IMR-90 (cell line): ENCODE measurements around the gene DNAH8. TPM values are rescaled to one million over a fixed set of nuclear protein-coding genes. Genes with fewer than 3 reads are reported as not detected.

Experiments used
- ATAC-seq: fragments of 200-7000 bp; cut with Tn5 transposase; 2 replicates; pipeline ENCODE4 v1.9.1; 2020; ENCODE audit warnings: low read depth, mild to moderate bottlenecking, moderate library complexity
- BruUV-seq: library from RNA; stranded (reverse); fragments of 400-500 nt; replicated peaks from 2 replicates; lab custom pipeline; 2021; lab: Mats Ljungman, UMichigan
- CTCF ChIA-PET: fragments of 300-600 bp; formaldehyde crosslinking; extraction: SDS; loops from one replicate; lab custom pipeline; 2021; ENCODE audit warnings: antibody characterized with exemption; lab: Yijun Ruan, JAX
- POLR2A ChIA-PET: fragments of 300-600 bp; sonication (Branson Sonifier 250); formaldehyde crosslinking; loops from one replicate; lab custom pipeline; 2022; ENCODE audit warnings: antibody characterized with exemption; ENCODE audit not compliant: unreplicated experiment; lab: Charles Lee
- DNase-seq: peaks from one replicate; pipeline ENCODE4 v3.0.0; 2013
- H2AFZ ChIP-seq: replicated peaks from 2 replicates; pipeline ENCODE3; 2013; ENCODE audit warnings: low read length, mild to moderate bottlenecking; ENCODE audit not compliant: poor library complexity
- H2AK5ac ChIP-seq: 2 replicates; pipeline ENCODE4 v1.6.1; 2013; ENCODE audit warnings: low read depth, low read length, inconsistent platforms
- H2AK9ac ChIP-seq: replicated peaks from 2 replicates; pipeline ENCODE3; 2013; ENCODE audit warnings: mild to moderate bottlenecking, low read depth, low read length, moderate library complexity; ENCODE audit not compliant: poor library complexity
- H2BK120ac ChIP-seq: 2 replicates; pipeline ENCODE4 v1.6.1; 2013; ENCODE audit warnings: low read depth, low read length, inconsistent platforms
- H2BK15ac ChIP-seq: 3 replicates; pipeline ENCODE4 v1.6.1; 2013; ENCODE audit warnings: low read depth, low read length, inconsistent platforms
- H2BK20ac ChIP-seq: 2 replicates; pipeline ENCODE4 v1.6.1; 2013; ENCODE audit warnings: low read depth, mild to moderate bottlenecking, inconsistent platforms, low read length, moderate library complexity
- H2BK5ac ChIP-seq: 2 replicates; pipeline ENCODE4 v1.6.1; 2013; ENCODE audit warnings: mild to moderate bottlenecking, low read depth, low read length, inconsistent platforms; ENCODE audit not compliant: poor library complexity, severe bottlenecking
- H3K14ac ChIP-seq: replicated peaks from 2 replicates; pipeline ENCODE4 v1.6.1; 2013; ENCODE audit warnings: low read depth, low read length, inconsistent platforms
- H3K18ac ChIP-seq: 2 replicates; pipeline ENCODE4 v1.6.1; 2013; ENCODE audit warnings: low read depth, low read length, control low read depth
- H3K23ac ChIP-seq: 2 replicates; pipeline ENCODE4 v1.6.1; 2013; ENCODE audit warnings: low read depth, low read length, inconsistent platforms
- H3K27ac ChIP-seq: 2 replicates; pipeline ENCODE4 v1.5.1; 2013; ENCODE audit warnings: mild to moderate bottlenecking, control low read depth, low read length; ENCODE audit not compliant: insufficient read depth
- H3K27me3 ChIP-seq: 2 replicates; pipeline ENCODE4 v1.6.1; 2013; ENCODE audit warnings: low read length; ENCODE audit not compliant: control insufficient read depth, insufficient read depth
- H3K36me3 ChIP-seq: 2 replicates; pipeline ENCODE4 v1.6.1; 2013; ENCODE audit warnings: low read length, mixed read lengths; ENCODE audit not compliant: control insufficient read depth, insufficient read depth
- H3K4ac ChIP-seq: 2 replicates; pipeline ENCODE4 v1.6.1; 2013; ENCODE audit warnings: low read depth, low read length, inconsistent platforms
- H3K4me1 ChIP-seq: 2 replicates; pipeline ENCODE4 v1.6.1; 2013; ENCODE audit warnings: low read length, mixed read lengths; ENCODE audit not compliant: control insufficient read depth, insufficient read depth
- H3K4me2 ChIP-seq: 2 replicates; pipeline ENCODE4 v1.6.1; 2013; ENCODE audit warnings: low read depth, mild to moderate bottlenecking, control low read depth, low read length, moderate library complexity
- H3K4me3 ChIP-seq: 2 replicates; pipeline ENCODE4 v1.5.1; 2013; ENCODE audit warnings: low read depth, mild to moderate bottlenecking, control low read depth, low read length, moderate library complexity; ENCODE audit not compliant: insufficient read depth
- H3K56ac ChIP-seq: 2 replicates; pipeline ENCODE4 v1.6.1; 2013; ENCODE audit warnings: low read length, inconsistent platforms; ENCODE audit not compliant: insufficient read depth; ENCODE audit errors: extremely low read depth
- H3K79me1 ChIP-seq, 2 experiments: 2 replicates each; pipeline ENCODE4 v1.6.1; 2013; ENCODE audit warnings: low read length in 2 of 2, inconsistent platforms in 1 of 2, low read depth in 1 of 2
- H3K9ac ChIP-seq: 2 replicates; pipeline ENCODE4 v1.6.1; 2013; ENCODE audit warnings: low read depth, low read length, control low read depth
- H3K9me1 ChIP-seq: 2 replicates; pipeline ENCODE4 v1.6.1; 2013; ENCODE audit warnings: low read length, inconsistent platforms; ENCODE audit not compliant: insufficient read depth
- H3K9me3 ChIP-seq: 2 replicates; pipeline ENCODE4 v1.6.1; 2013; ENCODE audit warnings: low read length; ENCODE audit not compliant: control insufficient read depth, insufficient read depth
- H4K20me1 ChIP-seq: 2 replicates; pipeline ENCODE4 v1.6.1; 2013; ENCODE audit warnings: low read length, inconsistent platforms; ENCODE audit not compliant: insufficient read depth
- H4K5ac ChIP-seq: 2 replicates; pipeline ENCODE4 v1.6.1; 2013; ENCODE audit warnings: mild to moderate bottlenecking, low read depth, low read length, control low read depth
- H4K8ac ChIP-seq, 2 experiments: 2 replicates each; pipeline ENCODE4 v1.6.1; 2013; ENCODE audit warnings: low read depth in 2 of 2, low read length in 2 of 2, control low read depth in 1 of 2, inconsistent platforms in 1 of 2
- H4K91ac ChIP-seq: 2 replicates; pipeline ENCODE4 v1.6.1; 2013; ENCODE audit warnings: low read depth, low read length, inconsistent platforms; ENCODE audit not compliant: insufficient read depth
- BHLHE40 ChIP-seq: fragments of 150-350 bp; IDR thresholded peaks from 2 replicates; pipeline ENCODE4 v1.6.1; 2016; ENCODE audit warnings: mild to moderate bottlenecking, low read depth, low read length
- CEBPB ChIP-seq: IDR thresholded peaks from 2 replicates; pipeline ENCODE4 v1.6.1; 2012; ENCODE audit warnings: low read depth, low read length, improper control_type of control experiment
- CHD1 ChIP-seq: IDR thresholded peaks from 2 replicates; pipeline ENCODE4 v1.6.1; 2012; ENCODE audit warnings: low read depth, low read length, improper control_type of control experiment
- FOS ChIP-seq: fragments of 150-350 bp; IDR thresholded peaks from 2 replicates; pipeline ENCODE4 v1.6.1; 2016; ENCODE audit warnings: low read depth, low read length
- MAFK ChIP-seq: IDR thresholded peaks from 2 replicates; pipeline ENCODE4 v1.6.1; 2012; ENCODE audit warnings: low read depth, low read length, improper control_type of control experiment
- MAZ ChIP-seq: IDR thresholded peaks from 2 replicates; pipeline ENCODE4 v1.6.1; 2012; ENCODE audit warnings: low read depth, mild to moderate bottlenecking, low read length, improper control_type of control experiment, moderate library complexity, borderline replicate concordance
- MXI1 ChIP-seq: IDR thresholded peaks from 2 replicates; pipeline ENCODE4 v1.6.1; 2012; ENCODE audit warnings: low read depth, mild to moderate bottlenecking, low read length, moderate library complexity, borderline replicate concordance
- NFE2L2 ChIP-seq: fragments of 150-350 bp; IDR thresholded peaks from 2 replicates; pipeline ENCODE4 v1.6.1; 2016; ENCODE audit warnings: low read depth, mild to moderate bottlenecking, low read length
- POLR2A ChIP-seq: IDR thresholded peaks from 2 replicates; pipeline ENCODE4 v1.6.1; 2012; ENCODE audit warnings: mild to moderate bottlenecking, low read depth, low read length
- RAD21 ChIP-seq: IDR thresholded peaks from 2 replicates; pipeline ENCODE4 v1.6.1; 2012; ENCODE audit warnings: low read length, improper control_type of control experiment
- RCOR1 ChIP-seq: IDR thresholded peaks from 2 replicates; pipeline ENCODE4 v1.6.1; 2012; ENCODE audit warnings: mild to moderate bottlenecking, low read length, improper control_type of control experiment; ENCODE audit not compliant: insufficient replicate concordance
- RFX5 ChIP-seq: IDR thresholded peaks from 2 replicates; pipeline ENCODE4 v1.8.0; 2012; ENCODE audit warnings: low read depth, mild to moderate bottlenecking, low read length, moderate library complexity
- SMC3 ChIP-seq: fragments of 150-350 bp; IDR thresholded peaks from 2 replicates; pipeline ENCODE4 v1.6.1; 2016; ENCODE audit warnings: low read depth, mild to moderate bottlenecking, antibody characterized with exemption, low read length, moderate library complexity
- USF2 ChIP-seq: fragments of 150-350 bp; IDR thresholded peaks from 2 replicates; pipeline ENCODE4 v1.6.1; 2017; ENCODE audit warnings: mild to moderate bottlenecking, antibody characterized with exemption, low read length, low read depth
- WGBS, 2 experiments: methylation state at CpG; one replicate each; pipeline versions ENCODE4 v1.1.5 to v1.1.7; 2013; ENCODE audit warnings: missing lambda C conversion rate in 2 of 2; ENCODE audit not compliant: insufficient read length in 1 of 2; ENCODE audit errors: extremely low coverage in 2 of 2; 5-methylcytosine and 5-hydroxymethylcytosine counted together
- dilution Hi-C: fragments of 300-500 bp; cut with HindIII; formaldehyde crosslinking; loops from one replicate; pipeline ENCODE4 v1.14.3; 2018; ENCODE audit warnings: low sequenced_read_pairs; ENCODE audit not compliant: unreplicated experiment
- in situ Hi-C: fragments of 300-500 bp; cut with MboI; formaldehyde crosslinking; loops from 3 replicates; pipeline ENCODE4 v1.14.3; 2019; ENCODE audit warnings: low sequenced_read_pairs, inconsistent platforms, mixed read lengths
- intact Hi-C: fragments of 100-400 bp; cut with micrococcal nuclease; formaldehyde crosslinking; loops from 2 replicates; pipeline ENCODE4 v1.10.0; 2022
- polyA plus RNA-seq, 3 experiments: library from polyadenylated mRNA; depleted of rRNA; stranded (reverse); fragments of >200 nt; gene quantifications; 2 replicates each; pipeline ENCODE4 v1.2.3, GENCODE V29; 2012; ENCODE audit warnings: low replicate concordance in 1 of 3
- total RNA-seq: library from RNA; depleted of rRNA; stranded (reverse); fragments of >200 nt; gene quantifications from 2 replicates; pipeline ENCODE4 v1.2.3, GENCODE V29; 2012
- TF ChIP-seq, protein P1 (sequence below): conservative IDR thresholded peaks from 2 replicates; pipeline ENCODE4 v1.5.1; 2012; ENCODE audit warnings: mild to moderate bottlenecking, low read depth, low read length, improper control_type of control experiment
- TF ChIP-seq, protein P2 (sequence below): fragments of 150-350 bp; IDR thresholded peaks from 2 replicates; pipeline ENCODE4 v1.6.1; 2016; ENCODE audit warnings: low read depth, mild to moderate bottlenecking, low read length, moderate library complexity, borderline replicate concordance

The DNAH8 gene
- total and polyA plus RNA-seq, 2 of the 4 experiments (the other 2 are of a cell fraction): not detected

- H3K27me3 ChIP-seq: peaks cover 1% of the 10 kb centered on the region
- BruUV-seq: no TSS peak
- H3K56ac ChIP-seq: no peak overlapping the region
- no peak overlapping the region for H2BK5ac ChIP-seq
- H2AK5ac ChIP-seq: no peak overlapping the region
- no peak overlapping the region for H2AFZ ChIP-seq
- in situ Hi-C loops (no loop called here), intact Hi-C loops (no loop called here), dilution Hi-C loops (no loop called here)
- no peak overlapping the region for H3K23ac ChIP-seq
- no peak overlapping the region for H3K27ac ChIP-seq
- H2BK20ac ChIP-seq: no peak overlapping the region
- H4K91ac ChIP-seq: no peak overlapping the region
- ATAC-seq (no peak), DNase-seq (no peak)
- no peak overlapping the region for H3K18ac ChIP-seq
- H3K9me1 ChIP-seq: no peaks in the 10 kb centered on the region
- TF ChIP-seq FOS: no peak
- TF ChIP-seq, protein P1, sequence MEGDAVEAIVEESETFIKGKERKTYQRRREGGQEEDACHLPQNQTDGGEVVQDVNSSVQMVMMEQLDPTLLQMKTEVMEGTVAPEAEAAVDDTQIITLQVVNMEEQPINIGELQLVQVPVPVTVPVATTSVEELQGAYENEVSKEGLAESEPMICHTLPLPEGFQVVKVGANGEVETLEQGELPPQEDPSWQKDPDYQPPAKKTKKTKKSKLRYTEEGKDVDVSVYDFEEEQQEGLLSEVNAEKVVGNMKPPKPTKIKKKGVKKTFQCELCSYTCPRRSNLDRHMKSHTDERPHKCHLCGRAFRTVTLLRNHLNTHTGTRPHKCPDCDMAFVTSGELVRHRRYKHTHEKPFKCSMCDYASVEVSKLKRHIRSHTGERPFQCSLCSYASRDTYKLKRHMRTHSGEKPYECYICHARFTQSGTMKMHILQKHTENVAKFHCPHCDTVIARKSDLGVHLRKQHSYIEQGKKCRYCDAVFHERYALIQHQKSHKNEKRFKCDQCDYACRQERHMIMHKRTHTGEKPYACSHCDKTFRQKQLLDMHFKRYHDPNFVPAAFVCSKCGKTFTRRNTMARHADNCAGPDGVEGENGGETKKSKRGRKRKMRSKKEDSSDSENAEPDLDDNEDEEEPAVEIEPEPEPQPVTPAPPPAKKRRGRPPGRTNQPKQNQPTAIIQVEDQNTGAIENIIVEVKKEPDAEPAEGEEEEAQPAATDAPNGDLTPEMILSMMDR: no peak
- TF ChIP-seq MAZ: no peak
- no peak for TF ChIP-seq NFE2L2
- TF ChIP-seq BHLHE40: no peak
- TF ChIP-seq CHD1: no peak
- no peak for TF ChIP-seq MAFK
- TF ChIP-seq, protein P2, sequence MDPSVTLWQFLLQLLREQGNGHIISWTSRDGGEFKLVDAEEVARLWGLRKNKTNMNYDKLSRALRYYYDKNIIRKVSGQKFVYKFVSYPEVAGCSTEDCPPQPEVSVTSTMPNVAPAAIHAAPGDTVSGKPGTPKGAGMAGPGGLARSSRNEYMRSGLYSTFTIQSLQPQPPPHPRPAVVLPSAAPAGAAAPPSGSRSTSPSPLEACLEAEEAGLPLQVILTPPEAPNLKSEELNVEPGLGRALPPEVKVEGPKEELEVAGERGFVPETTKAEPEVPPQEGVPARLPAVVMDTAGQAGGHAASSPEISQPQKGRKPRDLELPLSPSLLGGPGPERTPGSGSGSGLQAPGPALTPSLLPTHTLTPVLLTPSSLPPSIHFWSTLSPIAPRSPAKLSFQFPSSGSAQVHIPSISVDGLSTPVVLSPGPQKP: no peak
- no peak for TF ChIP-seq RAD21
- TF ChIP-seq RCOR1: no peak
- TF ChIP-seq RFX5: no peak
- no peak for TF ChIP-seq POLR2A
- TF ChIP-seq CEBPB: no peak
- no peak for TF ChIP-seq USF2
- TF ChIP-seq SMC3: no peak
- TF ChIP-seq MXI1: no peak
- H3K4ac ChIP-seq: no peak overlapping the region
- ChIA-PET CTCF (no interaction called here), POLR2A (no interaction called here)
- no peaks in the 10 kb centered on the region for H3K9me3 ChIP-seq
- H3K4me3 ChIP-seq: no peak overlapping the region
- H3K9ac ChIP-seq: no peak overlapping the region
- no peak overlapping the region for H2AK9ac ChIP-seq
- no peak overlapping the region for H3K4me2 ChIP-seq
- H4K8ac ChIP-seq: no peak overlapping the region
- H2BK120ac ChIP-seq: no peak overlapping the region
- H3K79me1 ChIP-seq: no peaks in the 10 kb centered on the region
- H3K4me1 ChIP-seq: no peaks in the 10 kb centered on the region
- no peak overlapping the region for H4K5ac ChIP-seq
- H3K14ac ChIP-seq: no peak overlapping the region
- H3K36me3 ChIP-seq: no peaks in the 10 kb centered on the region
- H2BK15ac ChIP-seq: no peak overlapping the region
- 60% methylated on average over 2 of the region's 3 CpGs; no CpG with 5 or more reads in 1 of the 2 experiments for WGBS, 2 experiments
- H4K20me1 ChIP-seq: no peaks in the 10 kb centered on the region
Observed at GRCh38 chr6:38846361-38846760, 131.2 kb downstream of the DNAH8 start.
